22Rv1 (cell line): Measurements from ENCODE around the gene FCHSD2.

Experiments
- CTCF ChIP-seq: fragments of 450-650 bp; IDR thresholded peaks from 2 replicates; pipeline ENCODE4 v1.5.1; 2017; ENCODE audit warnings: mild to moderate bottlenecking
- ZFX ChIP-seq: fragments of 450-650 bp; IDR thresholded peaks from 2 replicates; pipeline ENCODE4 v1.6.1; 2017; ENCODE audit warnings: antibody characterized with exemption, borderline replicate concordance

DNA sequence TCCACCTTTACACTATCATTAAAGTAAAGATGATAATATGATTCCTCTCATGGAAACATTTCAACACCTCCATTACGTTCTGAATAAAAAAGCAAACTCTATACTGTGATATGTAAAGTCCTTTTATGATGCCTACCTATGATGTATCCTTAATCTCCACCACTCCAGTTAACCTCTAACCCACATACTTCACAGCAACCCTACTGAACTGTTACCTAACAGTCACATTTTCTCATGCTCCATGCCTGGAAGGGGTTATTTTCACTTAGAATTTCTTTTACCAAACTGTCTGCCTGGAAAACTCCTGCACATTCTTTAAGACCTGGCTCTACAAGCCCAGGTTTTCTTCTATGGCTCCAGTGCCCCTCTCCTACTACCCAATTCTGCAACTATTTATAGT lies 129.1 kb downstream of the FCHSD2 start:
- no peak for TF ChIP-seq CTCF
- TF ChIP-seq ZFX = no peak
